Left ventricle myocardium inferior (tissue), 1 donor: ENCODE results near the gene NR3C2. TPM values are rescaled to one million over a fixed set of nuclear protein-coding genes. Genes with fewer than 3 reads are reported as not detected.
A peak's percentile ranks its signal among the peaks of the same experiment; 100 is the strongest.

Source experiments
- DNase-seq: peaks from one replicate; pipeline ENCODE4 v3.0.0-alpha.2; 2020
- H3K27ac ChIP-seq: fragments of 200-600 bp; replicated peaks from 2 replicates; pipeline ENCODE4 v1.8.0; 2021
- H3K27me3 ChIP-seq: fragments of 200-600 bp; 2 replicates; pipeline ENCODE4 v1.8.0; 2021; ENCODE audit warnings: low read depth
- H3K36me3 ChIP-seq: fragments of 200-600 bp; 2 replicates; pipeline ENCODE4 v1.8.0; 2021
- H3K4me1 ChIP-seq: fragments of 200-600 bp; 2 replicates; pipeline ENCODE4 v1.8.0; 2021
- H3K4me3 ChIP-seq: fragments of 200-600 bp; 2 replicates; pipeline ENCODE4 v1.8.0; 2021; ENCODE audit warnings: mild to moderate bottlenecking, moderate library complexity
- H3K9me3 ChIP-seq: fragments of 200-600 bp; replicated peaks from 2 replicates; pipeline ENCODE4 v1.8.0; 2021
- intact Hi-C: fragments of 100-400 bp; cut with micrococcal nuclease; formaldehyde crosslinking; loops from one replicate; pipeline ENCODE4 v1.11.0; 2022
- total RNA-seq: library from RNA; stranded (reverse); fragmentation: NEBNext Ultra II Directional; extraction: Animal tissue kit (Norgen Biotek cat#: 25700); gene quantifications from one replicate; pipeline ENCODE4 v1.2.1, GENCODE V29; 2021
- TF ChIP-seq, protein P1 (sequence below): fragments of 200-600 bp; IDR thresholded peaks from 2 replicates; pipeline ENCODE4 v1.8.0; 2021; ENCODE audit warnings: antibody characterized with exemption, mild to moderate bottlenecking, borderline replicate concordance
- donor health status: DM: no; HTN: yes; CAD: no; lungs with severe emphysema.

NR3C2 gene
- total RNA-seq, 1 donor from 2014 or later: 23.9 TPM

GRCh38 chr4:148069086-148069894 is 372.9 kb downstream of the NR3C2 start:
- TF ChIP-seq, protein P1, sequence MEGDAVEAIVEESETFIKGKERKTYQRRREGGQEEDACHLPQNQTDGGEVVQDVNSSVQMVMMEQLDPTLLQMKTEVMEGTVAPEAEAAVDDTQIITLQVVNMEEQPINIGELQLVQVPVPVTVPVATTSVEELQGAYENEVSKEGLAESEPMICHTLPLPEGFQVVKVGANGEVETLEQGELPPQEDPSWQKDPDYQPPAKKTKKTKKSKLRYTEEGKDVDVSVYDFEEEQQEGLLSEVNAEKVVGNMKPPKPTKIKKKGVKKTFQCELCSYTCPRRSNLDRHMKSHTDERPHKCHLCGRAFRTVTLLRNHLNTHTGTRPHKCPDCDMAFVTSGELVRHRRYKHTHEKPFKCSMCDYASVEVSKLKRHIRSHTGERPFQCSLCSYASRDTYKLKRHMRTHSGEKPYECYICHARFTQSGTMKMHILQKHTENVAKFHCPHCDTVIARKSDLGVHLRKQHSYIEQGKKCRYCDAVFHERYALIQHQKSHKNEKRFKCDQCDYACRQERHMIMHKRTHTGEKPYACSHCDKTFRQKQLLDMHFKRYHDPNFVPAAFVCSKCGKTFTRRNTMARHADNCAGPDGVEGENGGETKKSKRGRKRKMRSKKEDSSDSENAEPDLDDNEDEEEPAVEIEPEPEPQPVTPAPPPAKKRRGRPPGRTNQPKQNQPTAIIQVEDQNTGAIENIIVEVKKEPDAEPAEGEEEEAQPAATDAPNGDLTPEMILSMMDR: no peak
- Histone ChIP-seq H3K4me3 (no peak overlapping the region), H3K4me1 (peaks cover 75% of the 10 kb centered on the region), H3K27ac (peak overlapping the region; percentile 55), H3K9me3 (peaks cover 3% of the 10 kb centered on the region), H3K36me3 (peaks cover 39% of the 10 kb centered on the region), H3K27me3 (no peaks in the 10 kb centered on the region)
- no peak for DNase-seq
- intact Hi-C loops: no loop called here

- Histone ChIP-seq H3K36me3 (peaks cover 37% of the 10 kb centered on the region), H3K27me3 (no peaks in the 10 kb centered on the region), H3K4me3 (no peak overlapping the region), H3K9me3 (no peaks in the 10 kb centered on the region), H3K27ac (peak overlapping the region; percentile 55), H3K4me1 (peaks cover 65% of the 10 kb centered on the region)
- intact Hi-C loops: no loop called here
- DNase-seq: no peak
- TF ChIP-seq, protein P1: no peak
Measured at GRCh38 chr4:148068065-148068911, 373.9 kb downstream of the NR3C2 start.

GRCh38 chr4:148067301-148067916 is 374.8 kb downstream of the NR3C2 start:
- TF ChIP-seq, protein P1: no peak
- peak overlapping the region; percentile 55 for H3K27ac ChIP-seq
- no peak for DNase-seq
- H3K4me3 ChIP-seq: no peak overlapping the region
- H3K36me3 ChIP-seq: peaks cover 33% of the 10 kb centered on the region
- H3K27me3 ChIP-seq: no peaks in the 10 kb centered on the region
- H3K4me1 ChIP-seq: peaks cover 66% of the 10 kb centered on the region
- H3K9me3 ChIP-seq: no peaks in the 10 kb centered on the region
- intact Hi-C loops: no loop called here

DNA sequence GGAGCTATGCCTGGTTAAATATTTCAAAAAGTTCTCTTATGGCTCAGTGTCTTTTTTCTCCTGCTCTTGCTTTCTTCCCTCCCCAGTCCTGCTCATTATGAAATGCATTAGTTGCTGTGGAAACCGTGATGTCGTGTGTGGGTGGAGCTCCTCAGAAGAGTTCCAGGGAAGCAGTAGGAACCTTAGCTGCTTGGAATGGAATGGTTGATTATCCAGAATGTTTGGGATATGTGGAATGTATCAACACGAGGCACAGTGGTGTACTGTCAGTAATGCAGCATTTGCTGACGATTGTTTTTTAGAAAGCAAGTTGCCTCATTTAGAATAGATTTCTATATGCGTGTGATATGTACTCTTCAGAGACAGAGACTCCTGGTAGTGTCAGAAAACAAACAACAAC is 377.1 kb downstream of the NR3C2 start:
- Histone ChIP-seq H3K9me3 (no peaks in the 10 kb centered on the region), H3K36me3 (peaks cover 25% of the 10 kb centered on the region), H3K4me3 (no peak overlapping the region), H3K27me3 (no peaks in the 10 kb centered on the region), H3K27ac (no peak overlapping the region), H3K4me1 (peaks cover 75% of the 10 kb centered on the region)
- TF ChIP-seq, protein P1: no peak
- no peak for DNase-seq
- intact Hi-C loops: no loop called here

- Histone ChIP-seq H3K36me3 (peaks cover 25% of the 10 kb centered on the region), H3K27ac (no peak overlapping the region), H3K9me3 (no peaks in the 10 kb centered on the region), H3K4me3 (no peak overlapping the region), H3K27me3 (no peaks in the 10 kb centered on the region), H3K4me1 (peaks cover 75% of the 10 kb centered on the region)
- TF ChIP-seq, protein P1: no peak
- DNase-seq: no peak
- intact Hi-C loops: no loop called here
Measured at GRCh38 chr4:148064451-148064850, 377.8 kb downstream of the NR3C2 start.
